Trophoblast cell (in vitro differentiated cells and primary cell): ENCODE measurements around the gene RABL6.
"Not testable (repeated sequence)": the region's sequence is repeated elsewhere in the genome, so short reads cannot be mapped to it uniquely, and the experiment has no call there.

Source experiments
- DNase-seq, 2 donors: peaks; one replicate each; pipeline ENCODE4 v3.0.0-alpha.2; 2016
- H2AFZ ChIP-seq: 2 replicates; pipeline ENCODE4 v1.6.1; 2013; ENCODE audit warnings: low read length, moderate library complexity, mild to moderate bottlenecking; ENCODE audit not compliant: insufficient read depth, poor library complexity
- H2AK5ac ChIP-seq: 2 replicates; pipeline ENCODE4 v1.6.1; 2013; ENCODE audit warnings: mild to moderate bottlenecking, low read length
- H2BK120ac ChIP-seq: 2 replicates; pipeline ENCODE4 v1.6.1; 2013; ENCODE audit warnings: low read length, mild to moderate bottlenecking, moderate library complexity; ENCODE audit not compliant: insufficient read depth, poor library complexity
- H2BK12ac ChIP-seq: 2 replicates; pipeline ENCODE4 v1.6.1; 2013; ENCODE audit warnings: mild to moderate bottlenecking, low read length, moderate library complexity
- H2BK5ac ChIP-seq: 2 replicates; pipeline ENCODE4 v1.6.1; 2013; ENCODE audit warnings: low read length, low read depth, moderate library complexity, mild to moderate bottlenecking; ENCODE audit not compliant: poor library complexity
- H3K14ac ChIP-seq: 2 replicates; pipeline ENCODE4 v1.6.1; 2013; ENCODE audit warnings: mild to moderate bottlenecking, low read length
- H3K18ac ChIP-seq: 2 replicates; pipeline ENCODE4 v1.6.1; 2013; ENCODE audit warnings: mild to moderate bottlenecking, low read length
- H3K23ac ChIP-seq: 2 replicates; pipeline ENCODE4 v1.6.1; 2013; ENCODE audit warnings: low read length
- H3K27ac ChIP-seq: 2 replicates; pipeline ENCODE4 v1.5.1; 2013; ENCODE audit warnings: low read depth, mild to moderate bottlenecking, inconsistent platforms, low read length, moderate library complexity
- H3K27me3 ChIP-seq: 2 replicates; pipeline ENCODE4 v1.6.1; 2013; ENCODE audit warnings: inconsistent platforms, mild to moderate bottlenecking, low read length, moderate library complexity; ENCODE audit not compliant: insufficient read depth
- H3K36me3 ChIP-seq, 2 experiments: 1 replicate in 1 of 2; 2 replicates in 1 of 2; pipeline ENCODE4 v1.6.1; 2013; ENCODE audit warnings: low read length in 2 of 2, mild to moderate bottlenecking in 2 of 2, moderate library complexity in 1 of 2; ENCODE audit not compliant: insufficient read depth in 2 of 2, control insufficient read depth in 1 of 2
- H3K4ac ChIP-seq: 2 replicates; pipeline ENCODE4 v1.6.1; 2013; ENCODE audit warnings: low read depth, mild to moderate bottlenecking, low read length, moderate library complexity
- H3K4me1 ChIP-seq, 2 experiments: 1 replicate in 1 of 2; 2 replicates in 1 of 2; pipeline ENCODE4 v1.6.1; 2013; ENCODE audit warnings: low read length in 2 of 2, mild to moderate bottlenecking in 2 of 2, moderate library complexity in 1 of 2; ENCODE audit not compliant: insufficient read depth in 2 of 2, control insufficient read depth in 1 of 2
- H3K4me2 ChIP-seq: 2 replicates; pipeline ENCODE4 v1.6.1; 2013; ENCODE audit warnings: inconsistent platforms, mild to moderate bottlenecking, low read length, moderate library complexity
- H3K4me3 ChIP-seq: 2 replicates; pipeline ENCODE4 v1.5.1; 2013; ENCODE audit warnings: mild to moderate bottlenecking, low read depth, low read length, inconsistent platforms
- H3K79me1 ChIP-seq: one replicate; pipeline ENCODE4 v1.6.1; 2013; ENCODE audit warnings: low read length
- H3K79me2 ChIP-seq: 2 replicates; pipeline ENCODE4 v1.6.1; 2013; ENCODE audit warnings: low read length, mild to moderate bottlenecking; ENCODE audit not compliant: control insufficient read depth, insufficient read depth, poor library complexity
- H3K9ac ChIP-seq: 2 replicates; pipeline ENCODE4 v1.6.1; 2013; ENCODE audit warnings: mild to moderate bottlenecking, low read length
- H3K9me3 ChIP-seq: 2 replicates; pipeline ENCODE4 v1.6.1; 2013; ENCODE audit warnings: low read depth, mild to moderate bottlenecking, control low read depth, inconsistent platforms, low read length; ENCODE audit not compliant: insufficient read depth
- H4K12ac ChIP-seq: 2 replicates; pipeline ENCODE4 v1.6.1; 2013; ENCODE audit warnings: low read depth, mild to moderate bottlenecking, low read length, moderate library complexity
- H4K8ac ChIP-seq: 2 replicates; pipeline ENCODE4 v1.6.1; 2013; ENCODE audit warnings: low read depth, mild to moderate bottlenecking, low read length, moderate library complexity
- H4K91ac ChIP-seq: one replicate; pipeline ENCODE4 v1.6.1; 2013; ENCODE audit warnings: low read depth, mild to moderate bottlenecking, low read length, moderate library complexity
- WGBS: extraction: QIAGEN DNeasy Blood & Tissue Kit; methylation state at CpG from one replicate; pipeline ENCODE4 v1.1.7; 2013; ENCODE audit warnings: missing lambda C conversion rate; ENCODE audit not compliant: insufficient read length, insufficient coverage; ENCODE audit errors: extremely low coverage; 5-methylcytosine and 5-hydroxymethylcytosine counted together

Gene RABL6

DNA sequence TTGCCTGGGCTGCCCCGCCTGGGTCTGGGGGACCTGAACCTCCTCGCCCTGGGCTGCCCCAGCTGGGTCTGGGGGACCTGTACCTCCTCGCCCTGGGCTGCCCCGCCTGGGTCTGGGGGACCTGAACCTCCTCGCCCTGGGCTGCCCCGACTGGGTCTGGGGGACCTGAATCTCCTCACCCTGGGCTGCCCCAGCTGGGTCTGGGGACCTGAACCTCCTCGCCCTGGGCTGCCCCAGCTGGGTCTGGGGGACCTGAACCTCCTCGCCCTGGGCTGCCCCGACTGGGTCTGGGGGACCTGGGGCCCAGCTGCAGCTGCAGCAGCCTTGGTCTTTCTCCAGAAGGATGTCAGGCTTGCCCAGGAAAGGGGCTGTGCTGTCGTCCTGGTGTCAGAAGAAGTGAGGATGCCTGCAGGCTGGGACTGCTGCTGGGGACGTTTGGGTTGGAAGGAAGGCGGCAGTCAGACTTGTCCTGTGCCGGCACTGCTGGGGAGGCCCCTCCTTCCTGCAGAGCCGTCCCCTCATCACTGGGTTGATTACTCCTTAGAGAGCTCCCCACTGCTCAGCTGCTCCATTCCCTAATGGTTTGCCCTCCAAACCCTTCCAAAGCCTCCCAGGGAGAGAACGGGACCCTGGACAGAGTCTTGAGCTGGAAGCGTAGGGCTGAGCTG, 25.8 kb downstream of the RABL6 start:
- H3K4ac ChIP-seq, H2BK120ac ChIP-seq, H2AK5ac ChIP-seq, H3K79me2 ChIP-seq, H3K27me3 ChIP-seq, H3K14ac ChIP-seq, H2BK5ac ChIP-seq, H2BK12ac ChIP-seq, H3K79me1 ChIP-seq, H3K9ac ChIP-seq, DNase-seq, H3K18ac ChIP-seq, H3K9me3 ChIP-seq, H3K4me3 ChIP-seq, H3K4me1 ChIP-seq, H3K23ac ChIP-seq, H3K27ac ChIP-seq, H4K8ac ChIP-seq, H4K91ac ChIP-seq, H4K12ac ChIP-seq, H2AFZ ChIP-seq, H3K4me2 ChIP-seq: not testable (repeated sequence)
- H3K36me3 ChIP-seq: peaks cover 74 to 81% of the 10 kb centered on the region in 2 experiments
- WGBS: no CpG with 5 or more reads among the region's 16 CpGs

DNA sequence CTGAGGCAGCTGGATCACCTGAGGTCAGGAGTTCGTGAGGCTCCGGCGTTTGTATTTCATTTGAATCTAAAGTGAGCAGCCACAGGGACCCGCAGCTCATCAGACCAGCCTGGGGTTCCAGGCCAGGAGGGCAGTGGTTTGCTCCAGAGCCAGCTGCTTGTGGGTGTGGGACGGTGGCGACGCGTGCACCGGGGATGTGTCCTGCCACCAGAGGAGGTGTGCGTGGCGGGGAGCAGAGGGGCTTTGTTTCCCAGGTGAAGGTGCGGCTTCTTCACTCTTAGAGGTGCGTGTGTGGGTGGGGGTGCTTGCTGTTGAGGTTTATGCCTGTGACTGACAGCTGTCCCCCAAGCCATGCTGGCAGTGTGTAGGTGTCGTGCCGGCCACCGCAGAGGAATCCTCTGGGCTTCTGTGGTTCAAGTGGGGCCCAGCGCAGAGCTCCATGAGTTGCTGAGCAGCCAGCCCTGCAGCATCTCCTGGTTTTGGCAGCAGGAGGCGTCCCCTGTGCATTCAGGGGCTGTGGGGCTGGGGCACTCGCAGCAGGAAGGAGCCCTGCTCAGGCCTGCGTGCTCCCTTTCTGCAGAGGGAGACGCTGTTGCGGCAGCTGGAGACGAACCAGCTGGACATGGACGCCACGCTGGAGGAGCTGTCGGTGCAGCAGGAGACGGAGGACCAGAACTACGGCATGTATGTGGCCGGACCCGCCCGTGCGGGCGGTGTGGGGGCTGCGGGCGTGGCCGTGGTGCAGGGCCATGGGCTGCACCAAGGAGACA, 27.6 kb downstream of the RABL6 start:
- Histone ChIP-seq H4K91ac (no peak overlapping the region), H3K4me1 (no peaks in the 10 kb centered on the region), H3K4me2 (no peak overlapping the region), H2BK12ac (no peak overlapping the region), H2BK120ac (no peak overlapping the region), H2AFZ (no peak overlapping the region), H3K27ac (no peak overlapping the region), H3K4ac (no peak overlapping the region), H3K27me3 (no peaks in the 10 kb centered on the region), H2AK5ac (no peak overlapping the region), H3K79me2 (no peaks in the 10 kb centered on the region), H3K23ac (no peak overlapping the region), H4K12ac (no peak overlapping the region), H3K79me1 (no peaks in the 10 kb centered on the region), H2BK5ac (no peak overlapping the region), H3K4me3 (no peak overlapping the region), H3K36me3 (peaks cover 73 to 80% of the 10 kb centered on the region in 2 experiments), H4K8ac (no peak overlapping the region), H3K9me3 (no peaks in the 10 kb centered on the region), H3K18ac (no peak overlapping the region), H3K9ac (no peak overlapping the region), H3K14ac (no peak overlapping the region)
- WGBS: no CpG with 5 or more reads among the region's 36 CpGs
- no peak for DNase-seq

DNA sequence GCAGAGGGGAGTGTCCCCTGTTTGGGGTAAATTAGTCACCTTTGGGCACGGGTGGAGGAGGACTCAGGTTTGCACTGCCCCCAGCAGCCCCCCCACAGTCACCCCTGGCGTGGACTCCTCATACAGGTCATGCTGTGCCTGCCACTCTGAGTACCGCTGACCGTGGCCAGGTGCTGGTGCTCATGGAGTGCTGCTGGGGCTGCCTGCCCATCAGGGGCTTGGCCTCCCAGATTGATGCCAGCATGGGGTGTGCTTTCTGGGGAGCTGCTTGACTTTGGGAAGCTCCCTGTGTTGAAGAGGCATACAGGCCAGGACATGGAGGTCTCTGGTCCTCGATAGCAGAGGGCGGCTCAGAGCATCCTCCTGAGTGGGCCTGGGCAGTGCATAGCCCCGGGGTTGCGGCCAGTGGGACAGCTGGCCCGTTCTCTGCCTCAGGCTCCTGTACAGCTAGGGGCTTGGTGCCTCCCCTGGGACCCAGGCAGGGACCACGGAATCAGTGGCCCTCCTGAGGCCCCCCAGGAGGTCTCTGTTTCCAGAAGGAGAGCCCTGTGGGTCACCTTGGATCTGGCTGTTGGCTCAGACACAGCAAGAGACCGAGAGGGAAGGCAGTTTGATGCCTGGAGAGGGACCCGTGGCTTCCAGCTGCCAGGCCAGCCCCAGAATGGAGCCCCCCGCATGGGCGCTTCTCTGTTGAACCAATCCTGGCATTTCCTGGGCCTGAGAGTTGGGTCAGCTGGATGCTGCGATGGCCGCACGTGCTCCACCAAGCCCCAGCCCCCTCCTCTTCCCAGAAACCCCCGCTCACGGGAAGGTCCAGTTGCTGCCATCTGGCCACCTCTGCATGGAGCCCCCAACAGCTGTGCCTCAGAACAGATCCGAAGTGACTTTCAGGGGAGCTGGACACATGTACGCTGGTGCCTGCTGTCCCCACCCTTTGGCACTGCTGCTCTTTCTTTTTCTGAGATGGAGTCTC, 28.5 kb downstream of the RABL6 start:
- Histone ChIP-seq H3K4me3 (no peak overlapping the region), H2AK5ac (no peak overlapping the region), H2BK5ac (no peak overlapping the region), H3K9ac (no peak overlapping the region), H3K27me3 (no peaks in the 10 kb centered on the region), H3K23ac (no peak overlapping the region), H3K27ac (no peak overlapping the region), H3K14ac (no peak overlapping the region), H3K4me2 (no peak overlapping the region), H3K18ac (no peak overlapping the region), H4K12ac (no peak overlapping the region), H2BK120ac (no peak overlapping the region), H3K9me3 (no peaks in the 10 kb centered on the region), H4K8ac (no peak overlapping the region), H3K4me1 (peaks cover 0 to 3% of the 10 kb centered on the region in 2 experiments), H3K79me1 (no peaks in the 10 kb centered on the region), H3K4ac (no peak overlapping the region), H3K79me2 (no peaks in the 10 kb centered on the region), H4K91ac (no peak overlapping the region), H2AFZ (no peak overlapping the region), H3K36me3 (peaks cover 68 to 75% of the 10 kb centered on the region in 2 experiments), H2BK12ac (no peak overlapping the region)
- DNase-seq: no peak
- no CpG with 5 or more reads among the region's 21 CpGs for WGBS

DNA sequence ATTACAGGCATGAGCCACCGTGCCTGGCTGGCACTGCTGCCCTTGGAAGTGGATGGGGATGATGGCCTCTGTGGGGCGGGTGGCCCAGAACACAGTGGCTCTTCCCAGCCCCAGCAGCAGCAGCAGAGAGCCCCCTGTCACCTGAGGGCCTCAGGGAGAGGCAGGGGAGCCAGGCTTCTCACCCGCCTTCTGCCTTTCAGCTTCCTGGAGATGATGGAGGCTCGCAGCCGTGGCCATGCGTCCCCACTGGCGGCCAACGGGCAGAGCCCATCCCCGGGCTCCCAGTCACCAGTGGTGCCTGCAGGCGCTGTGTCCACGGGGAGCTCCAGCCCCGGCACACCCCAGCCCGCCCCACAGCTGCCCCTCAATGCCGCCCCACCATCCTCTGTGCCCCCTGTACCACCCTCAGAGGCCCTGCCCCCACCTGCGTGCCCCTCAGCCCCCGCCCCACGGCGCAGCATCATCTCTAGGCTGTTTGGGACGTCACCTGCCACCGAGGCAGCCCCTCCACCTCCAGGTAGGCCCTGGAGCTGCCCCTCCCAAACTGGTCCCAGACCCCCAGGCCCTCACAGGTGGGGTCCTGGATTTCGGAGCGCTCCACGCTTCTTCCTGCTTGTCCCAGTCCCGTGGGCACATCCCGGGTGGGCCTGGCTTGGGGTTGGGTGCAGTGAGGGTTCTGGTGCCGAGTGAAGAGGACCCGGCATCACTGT, 29.6 kb downstream of the RABL6 start:
- Histone ChIP-seq H3K18ac (no peak overlapping the region), H3K14ac (no peak overlapping the region), H4K8ac (no peak overlapping the region), H3K4me1 (peaks cover 0 to 3% of the 10 kb centered on the region in 2 experiments), H2BK5ac (no peak overlapping the region), H3K27me3 (no peaks in the 10 kb centered on the region), H3K36me3 (peaks cover 58 to 64% of the 10 kb centered on the region in 2 experiments), H2BK12ac (no peak overlapping the region), H2AK5ac (no peak overlapping the region), H3K9me3 (no peaks in the 10 kb centered on the region), H3K4ac (no peak overlapping the region), H3K23ac (no peak overlapping the region), H3K4me3 (no peak overlapping the region), H2AFZ (no peak overlapping the region), H3K4me2 (no peak overlapping the region), H4K12ac (no peak overlapping the region), H2BK120ac (no peak overlapping the region), H4K91ac (no peak overlapping the region), H3K27ac (no peak overlapping the region), H3K79me1 (no peaks in the 10 kb centered on the region), H3K79me2 (no peaks in the 10 kb centered on the region), H3K9ac (no peak overlapping the region)
- no peak for DNase-seq
- WGBS: no CpG with 5 or more reads among the region's 27 CpGs
